NCI-H2081 (cell line): Measurements from ENCODE around the gene EIF4G2.

Source experiments
- DNase-seq, 2 experiments: peaks; one replicate each; lab custom pipeline; 2025; lab: John Stamatoyannopoulos, UW

EIF4G2 gene

DNA sequence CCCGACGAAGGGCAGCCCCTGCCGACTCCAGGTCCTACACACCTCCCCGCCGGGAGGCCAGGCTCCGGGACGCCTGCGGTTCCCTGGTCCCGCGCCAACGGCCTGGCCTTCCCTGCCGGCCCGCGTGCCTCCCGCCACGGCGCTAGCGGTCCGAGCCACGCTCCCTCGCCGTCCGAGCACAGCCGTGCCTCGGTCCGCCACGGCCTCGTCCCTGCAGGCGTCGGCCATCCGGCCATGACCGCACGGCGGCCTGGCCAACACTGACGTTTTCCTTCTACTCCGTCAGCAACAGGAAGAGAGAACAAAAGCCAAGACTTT, 532 bp downstream of the EIF4G2 start:
- no peak for DNase-seq

DNA sequence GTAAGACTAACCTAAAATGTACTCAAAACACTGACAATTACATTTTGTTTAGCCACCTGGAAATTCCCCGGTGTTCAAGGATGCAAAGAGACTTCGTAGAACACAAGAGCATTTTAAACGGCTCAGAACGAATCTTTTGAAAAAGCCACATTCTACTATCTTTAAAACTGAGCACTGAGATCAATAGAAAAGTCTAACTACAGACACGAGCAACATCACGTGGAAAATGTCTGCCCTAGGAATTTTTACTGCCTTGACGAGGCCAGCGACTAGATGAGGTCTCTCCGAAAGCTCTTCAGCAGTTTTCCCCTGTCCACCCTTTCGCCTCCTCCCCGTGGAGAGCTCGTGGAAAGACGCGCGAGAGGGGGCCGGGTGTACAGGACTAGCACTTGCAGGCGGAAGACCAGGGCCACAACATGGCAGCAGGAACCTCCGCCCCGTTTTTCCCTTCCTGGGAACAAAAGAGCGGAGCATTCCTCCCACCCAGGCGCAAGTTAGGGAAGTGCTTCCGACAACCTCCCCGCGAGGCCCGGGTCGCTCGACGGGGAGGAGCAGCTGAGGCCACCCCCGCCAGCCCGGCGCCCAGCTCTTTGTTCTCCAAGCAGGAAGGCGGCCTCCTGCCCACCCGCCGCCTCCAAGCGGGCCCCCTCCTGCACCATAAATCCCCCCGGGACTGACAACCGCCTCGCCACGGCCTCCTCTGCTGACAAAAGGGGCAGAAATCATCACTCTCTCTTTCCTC, 1.1 kb downstream of the EIF4G2 start:
- peak; percentile 42 to 73 for DNase-seq

DNA sequence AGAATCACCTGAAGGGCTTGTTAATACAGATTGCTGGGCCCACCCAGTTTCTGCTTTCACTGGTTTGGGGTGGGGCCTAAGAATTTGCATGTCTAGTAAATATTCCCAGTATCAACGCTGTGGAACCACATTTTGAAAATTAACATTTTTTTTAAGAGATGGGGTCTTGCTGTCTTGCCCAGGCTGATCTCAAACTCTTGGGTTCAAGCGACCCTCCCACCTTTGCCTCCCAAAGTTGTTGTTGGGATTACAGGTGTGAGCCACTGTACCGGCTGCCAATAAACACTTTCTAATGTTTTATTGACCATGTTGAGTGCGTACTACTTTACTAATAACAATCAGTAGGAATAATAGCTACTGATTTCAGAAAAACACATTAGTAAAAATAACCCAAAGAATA, 2.5 kb downstream of the EIF4G2 start:
- no peak for DNase-seq

DNA sequence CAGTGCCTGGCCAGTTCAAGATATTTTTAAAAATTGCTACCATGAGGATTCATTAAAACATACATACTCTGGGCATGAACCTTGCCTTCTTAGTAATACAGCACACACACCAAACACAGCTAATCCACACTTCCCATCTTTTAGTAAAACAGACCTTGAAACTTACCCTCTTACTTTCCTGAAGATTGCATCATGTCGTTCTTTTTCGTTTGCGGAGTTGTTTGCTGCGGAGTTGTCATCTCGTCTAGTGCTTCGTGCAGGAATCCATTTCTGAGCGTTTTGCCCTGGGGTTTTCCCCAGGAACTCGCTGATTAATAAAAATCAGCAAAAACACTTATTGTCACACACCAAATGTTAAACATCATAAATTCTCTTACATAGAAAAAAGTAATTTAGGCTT, 3.0 kb downstream of the EIF4G2 start:
- DNase-seq = no peak

DNA sequence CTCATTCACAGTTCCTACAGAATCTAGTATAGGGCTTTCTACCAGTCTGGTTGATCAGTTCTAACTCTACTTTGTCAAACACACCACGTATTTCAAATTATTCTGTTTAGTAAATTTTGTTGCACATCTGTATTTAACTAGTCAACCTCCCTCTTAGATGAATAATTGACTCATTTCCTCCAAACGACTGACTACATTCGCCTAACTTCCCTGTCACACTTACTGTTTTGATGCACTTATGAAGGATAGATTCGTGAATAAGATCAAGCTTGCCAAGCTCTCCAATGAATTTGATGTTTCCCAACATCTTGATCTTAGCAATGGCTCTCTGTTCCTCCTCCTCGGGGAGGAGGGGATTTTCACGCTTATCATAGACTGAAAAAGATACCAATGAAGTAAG, 5.0 kb downstream of the EIF4G2 start:
- DNase-seq = no peak

DNA sequence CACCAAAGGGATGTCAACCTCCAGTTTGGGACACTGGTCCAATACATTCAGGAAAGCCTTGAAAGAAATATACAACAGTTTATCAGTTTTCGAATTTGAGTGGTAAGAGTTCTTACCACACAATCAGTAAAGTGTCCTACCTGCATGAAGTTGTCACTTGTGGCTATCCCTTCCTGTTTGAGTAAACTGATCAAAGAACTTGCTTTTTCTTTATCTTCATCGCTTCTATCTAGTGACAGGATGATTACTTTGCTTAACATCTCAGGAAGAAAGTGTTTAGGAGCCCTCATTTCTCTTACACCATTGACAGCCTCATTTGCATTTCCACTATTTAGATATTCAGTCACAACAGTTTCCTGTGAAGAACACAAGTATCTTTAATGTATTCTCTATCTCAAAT, 8.4 kb downstream of the EIF4G2 start:
- no peak for DNase-seq

DNA sequence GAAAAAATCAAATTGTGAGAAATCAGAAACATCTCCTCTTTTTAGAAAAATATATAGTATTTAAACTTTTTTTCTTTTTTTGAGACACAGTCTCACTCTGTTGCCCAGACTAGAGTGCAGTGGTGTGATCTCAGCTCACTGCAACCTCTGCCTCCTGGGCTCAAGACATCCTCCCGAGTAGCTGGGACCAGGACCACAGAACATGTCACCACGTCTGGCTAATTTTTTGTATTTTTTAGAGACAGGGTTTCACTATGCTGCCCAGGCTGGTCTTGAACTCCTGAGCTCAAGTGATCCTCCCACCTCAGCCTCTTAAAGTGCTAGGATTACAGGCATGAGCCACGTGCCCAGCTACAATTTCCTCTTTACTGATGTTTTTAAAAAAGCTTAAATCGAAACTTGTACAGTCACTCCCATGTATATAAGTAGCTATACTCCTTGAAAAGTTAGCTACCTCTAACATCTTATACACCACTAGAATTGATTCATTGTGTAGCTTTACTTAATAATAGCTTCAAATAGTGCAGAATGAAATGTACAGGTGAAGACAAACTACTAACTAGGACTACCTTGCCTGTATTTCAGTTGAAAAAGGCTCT, 10.3 kb downstream of the EIF4G2 start:
- DNase-seq = no peak

DNA sequence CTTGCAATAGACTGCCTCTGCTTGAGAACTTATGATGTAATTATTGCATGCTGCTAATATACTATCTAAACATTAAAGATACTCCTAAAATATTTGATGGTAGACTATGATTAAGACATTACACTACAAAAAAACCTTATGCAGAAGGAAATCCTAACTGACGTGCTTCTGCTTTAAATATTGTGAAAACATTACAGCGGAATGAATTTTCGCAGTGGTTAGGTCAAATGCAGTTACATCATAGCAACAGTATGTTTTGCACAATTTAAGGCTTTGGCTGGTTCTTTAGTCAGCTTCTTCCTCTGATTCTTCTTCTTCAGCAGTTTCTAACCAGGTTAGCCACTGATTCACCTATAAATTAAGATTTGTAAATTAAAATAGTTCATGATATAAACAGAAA, 11.2 kb downstream of the EIF4G2 start:
- no peak for DNase-seq

DNA sequence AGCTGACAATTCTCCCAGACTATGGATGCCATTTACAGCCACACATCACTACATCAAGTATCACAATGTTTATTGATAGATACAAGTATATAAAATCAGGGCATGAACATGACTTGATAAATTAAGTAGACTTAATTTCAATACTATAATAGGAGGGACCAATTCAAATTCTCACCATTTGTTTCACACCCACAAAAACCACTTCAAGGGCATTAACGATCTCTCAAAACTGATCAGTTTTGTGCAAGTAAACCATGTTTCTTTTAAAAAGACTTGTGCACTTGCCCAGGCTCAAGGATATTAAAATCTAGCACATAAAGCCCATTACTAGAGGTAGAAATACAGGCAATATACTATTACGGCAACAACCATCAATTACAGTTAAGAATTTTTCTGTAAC, 11.7 kb downstream of the EIF4G2 start:
- no peak for DNase-seq

DNA sequence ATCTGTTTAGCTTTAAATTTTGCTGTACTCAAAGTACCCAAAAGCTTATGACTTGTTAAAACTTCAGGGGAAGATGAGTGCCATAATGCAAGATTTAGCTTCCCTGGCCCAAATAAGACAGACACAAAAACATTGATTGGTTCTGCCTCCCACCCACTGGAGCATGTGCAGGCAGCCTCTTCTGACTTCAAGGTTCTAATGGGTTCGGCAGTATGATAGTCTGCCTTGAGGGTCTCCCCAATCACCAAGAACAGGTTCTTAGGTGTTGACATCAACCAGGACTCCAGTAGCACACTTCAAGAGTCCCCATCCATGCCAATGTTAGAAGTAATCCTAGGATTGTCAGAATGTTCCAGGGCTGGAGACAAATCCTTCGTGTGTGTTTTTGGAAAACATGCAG, 12.5 kb downstream of the EIF4G2 start:
- no peak for DNase-seq

DNA sequence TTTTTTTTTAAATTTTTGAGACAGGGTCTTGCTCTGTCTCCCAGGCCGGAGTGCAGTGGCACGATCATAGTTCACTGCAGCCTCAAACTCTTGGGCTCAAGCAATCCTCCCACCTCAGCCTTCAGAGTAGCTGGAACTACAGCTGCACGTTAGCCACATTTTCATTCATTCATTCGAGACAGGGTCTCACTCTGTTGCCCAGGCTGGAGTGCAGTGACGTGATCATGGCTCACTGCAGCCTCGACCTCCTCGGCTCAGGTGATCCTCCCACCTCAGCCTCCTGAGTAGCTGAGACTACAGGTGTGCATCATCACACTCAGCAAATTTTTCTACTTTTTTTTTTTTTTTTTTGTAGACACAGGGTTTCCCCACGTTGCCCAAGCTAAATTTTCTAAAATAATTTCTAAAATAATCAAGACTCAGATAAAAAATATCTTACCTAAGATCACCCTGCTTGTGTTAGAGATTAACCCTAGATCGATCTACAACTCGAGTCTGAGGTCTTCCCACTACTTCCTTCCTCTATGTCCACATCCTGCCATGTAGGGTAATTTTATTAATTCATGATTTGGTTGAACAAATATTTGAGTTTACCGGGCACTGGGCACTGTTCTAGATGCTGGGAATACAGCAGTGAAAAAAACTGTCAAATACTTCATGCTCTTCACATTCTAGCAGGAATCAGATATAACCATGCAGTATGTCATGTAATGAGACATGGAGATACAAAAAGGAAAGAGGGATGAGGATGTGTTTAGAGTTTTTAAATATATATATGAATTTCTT, 15.1 kb downstream of the EIF4G2 start:
- DNase-seq = no peak

DNA sequence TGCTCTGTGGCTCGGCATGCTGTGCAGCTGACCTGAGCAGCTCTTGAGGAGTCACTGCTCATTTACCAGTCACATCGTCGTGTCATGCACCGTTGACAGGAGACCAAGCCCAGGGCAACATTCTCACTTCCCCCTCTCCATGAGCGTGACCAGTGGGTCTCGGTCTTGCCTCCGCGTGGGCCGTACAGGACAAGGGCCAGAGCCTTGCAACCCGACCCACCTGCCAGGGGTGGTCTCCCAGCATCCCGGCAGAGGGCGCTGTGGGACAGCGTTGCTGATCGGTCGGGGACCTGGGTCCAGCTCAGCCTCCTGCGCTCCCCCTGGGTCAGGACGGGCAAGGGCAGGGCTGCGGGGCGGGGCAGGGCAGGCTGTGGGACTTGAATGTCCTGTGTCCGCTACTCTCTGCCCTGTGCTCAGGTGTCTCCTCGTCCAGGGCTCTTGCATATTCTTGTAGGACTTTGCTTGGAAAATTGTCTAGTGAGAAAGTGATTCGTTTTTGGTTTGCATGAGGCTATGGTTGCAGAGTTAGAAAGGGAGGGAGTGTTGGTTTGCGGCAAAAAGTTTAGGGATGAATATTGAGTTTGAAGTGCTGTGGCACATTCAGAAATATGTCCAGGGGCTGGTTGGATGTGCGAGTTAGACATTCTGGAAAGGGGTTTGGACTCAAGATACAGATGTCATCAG, 16.2 kb downstream of the EIF4G2 start:
- DNase-seq = peak; percentile 67 to 74

DNA sequence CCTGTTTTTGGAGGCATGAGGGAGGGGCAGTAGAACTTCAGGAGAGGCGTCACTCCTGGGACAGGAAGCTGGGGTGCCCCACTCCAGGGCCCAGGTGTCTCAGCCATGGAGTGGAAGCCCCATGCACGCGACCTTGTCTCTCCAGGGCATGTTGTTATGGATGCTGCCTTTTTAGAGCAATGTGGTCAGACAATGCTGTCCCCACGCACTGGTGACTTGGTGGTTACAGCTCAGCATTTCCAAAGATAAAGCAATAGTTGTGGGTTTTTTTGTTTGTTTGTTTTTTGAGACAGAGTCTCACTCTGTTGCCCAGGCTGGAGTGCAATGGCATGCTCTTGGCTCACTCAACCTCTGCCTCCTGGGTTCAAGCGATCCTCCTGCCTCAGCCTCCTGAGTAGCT, 22.3 kb downstream of the EIF4G2 start:
- DNase-seq = no peak

DNA sequence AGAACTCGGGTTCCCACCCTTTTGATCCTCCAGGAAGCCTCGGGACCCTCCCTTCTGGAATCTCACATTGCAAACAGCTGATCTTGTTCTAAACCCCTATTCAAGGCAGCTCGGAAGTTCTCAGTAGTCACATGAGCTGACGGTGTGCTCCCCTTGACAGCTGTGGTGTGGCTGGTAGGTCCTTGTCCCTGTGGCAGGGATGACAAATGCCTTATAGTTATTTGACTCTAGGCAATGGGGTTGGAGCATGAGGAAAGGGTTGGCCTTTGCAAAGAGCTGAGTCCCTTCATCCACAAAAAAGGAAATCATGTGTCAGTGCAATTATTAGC, 23.6 kb downstream of the EIF4G2 start:
- DNase-seq = no peak

DNA sequence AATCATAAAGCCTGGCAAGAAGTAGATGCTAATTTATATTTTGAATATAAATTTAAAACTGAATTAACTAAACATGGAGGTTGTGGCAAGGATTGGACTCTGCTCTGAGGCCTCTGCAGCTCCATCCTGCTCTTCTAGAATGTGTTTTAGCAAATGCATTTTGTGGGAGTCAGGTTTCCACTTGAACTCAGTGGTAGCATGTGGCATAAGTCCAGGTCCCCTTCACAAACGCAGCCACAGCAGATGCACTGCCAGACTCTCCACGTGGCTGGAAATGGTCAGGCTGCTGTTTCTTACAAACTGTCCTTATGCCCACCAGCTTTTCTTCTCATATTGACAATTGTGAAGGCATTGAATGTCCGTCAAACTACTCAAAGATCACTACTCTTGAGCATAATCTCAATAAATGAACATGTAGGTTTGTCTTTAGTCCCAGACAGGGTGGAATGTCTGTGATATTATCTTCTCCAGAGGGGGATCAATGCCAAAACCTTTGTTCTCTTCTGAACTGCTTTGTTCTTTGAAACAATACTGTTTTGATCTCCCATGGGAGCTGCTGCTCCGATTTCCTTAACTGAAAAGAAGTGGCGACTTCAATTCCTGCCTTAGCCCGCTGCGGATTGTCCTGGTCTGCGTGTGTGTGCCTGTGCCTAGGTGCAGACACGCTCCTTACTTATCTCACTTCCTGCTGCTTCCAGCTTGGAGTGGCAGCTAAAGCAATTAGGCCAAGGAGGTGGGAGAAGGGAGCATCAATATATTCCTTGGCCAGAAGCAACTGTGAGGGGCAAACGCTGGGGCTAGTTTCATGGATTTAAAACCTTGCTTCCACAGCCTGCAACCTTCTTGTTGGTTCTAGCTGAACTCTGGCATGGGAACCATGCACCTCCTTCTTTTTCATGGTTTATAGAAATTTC, 24.2 kb downstream of the EIF4G2 start:
- DNase-seq = peak in 1 of 2 experiments; percentile 35

DNA sequence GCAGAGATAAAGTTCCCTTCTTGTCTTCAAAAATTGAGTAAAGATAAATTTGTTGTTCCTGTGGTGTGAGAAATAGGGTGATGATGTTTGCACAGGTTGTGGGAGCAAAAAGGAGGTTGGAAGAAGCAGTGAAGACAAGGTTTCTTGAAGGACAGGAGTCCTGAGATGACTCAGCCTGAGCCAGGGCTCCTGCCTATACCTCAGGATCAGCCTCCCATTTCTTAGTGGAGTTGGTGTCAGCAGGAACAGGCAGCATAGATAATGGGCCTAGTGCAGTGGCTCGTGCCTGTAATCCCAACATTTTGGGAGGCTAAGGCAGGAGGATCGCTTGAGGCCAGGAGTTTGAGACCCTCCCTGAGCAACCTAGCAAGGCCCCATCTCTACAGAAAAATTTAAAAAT, 28.7 kb downstream of the EIF4G2 start:
- DNase-seq = no peak

DNA sequence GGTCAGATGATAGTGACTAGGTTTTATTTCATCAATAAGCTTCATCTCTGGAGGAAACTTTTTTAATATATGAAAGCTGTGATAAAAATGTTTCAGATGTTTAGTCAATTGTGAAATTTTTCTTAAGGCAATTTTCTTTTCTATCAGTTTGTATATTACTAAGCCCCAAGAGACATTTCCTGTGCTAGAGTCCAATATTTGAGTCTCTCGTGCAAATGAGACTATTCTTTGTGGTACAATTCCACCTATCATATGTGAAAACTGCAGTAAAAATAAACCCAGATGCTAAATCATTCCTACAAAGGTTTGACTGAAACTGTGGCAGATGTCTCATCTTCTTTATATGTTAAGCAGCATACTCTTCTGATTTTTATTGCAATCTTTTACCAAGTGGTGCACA, 29.6 kb downstream of the EIF4G2 start:
- no peak for DNase-seq

DNA sequence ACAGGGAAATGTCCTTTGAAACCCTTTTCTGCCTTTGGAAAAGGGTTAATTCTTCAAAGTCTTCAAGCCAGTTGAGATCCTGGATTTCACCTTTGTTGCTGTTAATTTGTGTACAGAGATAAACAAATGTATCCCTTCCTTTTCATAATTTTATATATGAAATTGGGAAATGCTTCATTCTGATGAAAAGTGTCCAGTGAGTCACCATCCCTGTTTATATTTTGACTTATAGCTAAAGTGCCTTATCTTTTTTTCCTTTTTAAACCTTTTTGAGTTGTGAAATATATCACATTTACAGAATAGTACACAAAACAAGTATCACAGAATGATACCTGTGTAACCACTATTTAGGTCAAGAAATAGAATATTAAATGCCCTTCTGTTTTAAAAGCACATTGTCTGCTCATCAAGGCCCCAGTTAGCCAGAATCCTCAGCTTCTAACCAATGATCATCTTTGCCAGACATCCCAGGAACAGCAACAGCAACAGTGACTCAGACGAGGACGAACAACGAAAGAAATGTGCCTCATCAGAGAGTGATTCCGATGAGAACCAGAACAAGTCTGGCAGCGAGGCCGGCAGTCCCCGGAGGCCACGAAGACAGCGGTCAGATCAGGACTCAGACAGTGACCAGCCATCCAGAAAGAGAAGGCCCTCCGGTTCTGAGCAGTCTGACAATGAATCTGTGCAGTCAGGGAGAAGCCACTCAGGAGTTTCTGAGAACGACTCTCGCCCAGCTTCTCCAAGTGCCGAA, 30.3 kb downstream of the EIF4G2 start:
- DNase-seq = no peak

DNA sequence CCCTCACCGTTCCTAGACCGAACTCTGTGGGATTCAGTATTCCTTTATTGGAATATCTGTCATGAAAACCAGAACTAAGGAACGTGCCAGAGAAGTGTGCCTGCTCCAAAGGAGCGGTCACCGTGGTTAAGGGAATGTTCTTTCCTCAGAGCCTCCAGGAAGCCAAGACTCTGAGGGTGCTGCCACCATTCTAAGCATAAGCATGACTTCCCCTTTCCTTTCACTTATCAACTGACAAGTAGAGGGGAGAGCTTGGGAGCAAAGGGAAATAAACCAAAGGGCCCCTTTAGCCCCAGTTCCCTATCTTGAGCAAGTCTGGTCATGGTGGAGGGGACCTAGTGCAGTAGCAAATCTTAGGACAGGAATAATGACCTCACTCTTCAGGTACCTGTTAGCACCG, 30.9 kb downstream of the EIF4G2 start:
- no peak for DNase-seq

DNA sequence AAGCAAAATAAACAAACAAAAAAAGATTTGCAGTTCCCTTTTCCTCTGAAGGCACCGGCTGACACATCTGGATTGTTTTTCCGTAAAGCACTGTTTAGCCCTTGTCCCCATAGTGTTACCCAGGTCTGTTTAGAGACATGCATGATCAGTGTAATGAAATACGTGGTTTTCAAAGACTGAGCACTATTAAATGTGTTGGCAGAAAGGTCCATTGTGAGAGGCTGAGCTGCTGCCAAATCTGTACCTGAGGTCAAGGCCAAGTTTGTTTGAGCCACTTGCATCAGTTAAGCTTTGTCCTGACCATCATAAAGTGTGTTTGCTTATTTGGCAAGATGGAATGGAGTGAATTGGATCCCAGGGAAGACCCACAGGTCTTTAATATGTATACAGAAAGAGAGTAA, 31.3 kb downstream of the EIF4G2 start:
- no peak for DNase-seq

DNA sequence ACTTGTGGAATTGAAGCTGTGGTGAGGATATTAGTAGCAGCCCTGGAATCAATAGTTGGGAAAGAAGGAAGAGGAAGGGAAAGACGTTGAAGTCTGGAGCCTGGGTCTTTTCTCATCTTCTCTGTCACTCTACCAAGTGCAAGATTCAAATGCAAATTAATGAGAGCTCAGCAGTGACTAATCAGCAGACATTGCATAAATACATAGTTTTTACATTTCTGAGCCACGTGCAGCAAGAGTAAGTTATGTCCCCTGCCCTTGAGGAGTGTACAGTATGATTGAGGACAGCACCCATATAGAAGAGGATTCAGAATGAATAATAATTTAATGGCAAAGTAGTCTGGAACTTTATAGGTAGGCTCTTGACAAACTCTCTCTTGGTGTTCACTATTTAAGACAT, 33.9 kb downstream of the EIF4G2 start:
- no peak for DNase-seq
